GDM1 (cell line): ENCODE data around the gene TTF2.

ENCODE experiments used
- DNase-seq: peaks from one replicate; lab custom pipeline; 2025; lab: John Stamatoyannopoulos, UW

Gene TTF2

DNA sequence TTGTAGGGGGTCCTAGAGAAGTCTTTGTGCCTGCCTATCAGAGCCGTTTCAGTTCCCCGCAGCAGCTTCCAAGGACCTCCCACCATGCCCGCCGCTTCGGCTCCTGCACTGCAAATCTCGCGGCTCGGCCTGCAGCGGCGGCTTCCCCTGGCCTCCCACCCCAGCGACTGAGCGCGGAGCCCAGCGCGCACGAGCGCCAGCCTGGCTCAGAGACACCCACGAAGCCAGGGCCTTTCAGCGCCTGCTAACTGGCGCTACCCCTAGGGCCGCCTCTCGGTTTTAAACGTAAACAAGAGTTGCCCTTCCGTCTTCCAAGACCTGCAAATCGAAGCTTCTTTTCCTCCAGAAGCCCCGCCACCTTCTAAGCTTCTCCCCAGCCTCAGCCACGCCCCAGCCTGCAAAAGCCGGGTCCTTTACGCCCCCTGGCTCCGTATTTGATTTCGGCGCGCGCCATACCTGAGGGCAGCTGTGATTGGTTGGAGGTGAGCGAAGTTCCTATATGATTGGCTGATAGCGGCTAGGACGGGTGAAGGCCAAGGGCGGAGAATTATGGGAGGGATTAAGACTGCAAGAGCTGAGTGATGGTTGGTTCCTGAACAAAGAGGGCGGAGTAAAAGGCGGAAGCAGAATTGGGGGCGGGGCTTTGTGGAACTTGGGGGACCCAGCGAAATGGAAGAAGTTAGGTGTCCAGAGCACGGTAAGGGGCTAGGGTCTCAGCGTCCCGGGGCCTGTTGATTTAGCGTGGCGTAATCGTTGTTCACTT, at the start of gene TTF2:
TSS of gene TTF2 (plus strand) at position 649 of the 763 bp plus-strand sequence. CDS start at position 670, 21 bp downstream.
- DNase-seq: peak; percentile 98

DNA sequence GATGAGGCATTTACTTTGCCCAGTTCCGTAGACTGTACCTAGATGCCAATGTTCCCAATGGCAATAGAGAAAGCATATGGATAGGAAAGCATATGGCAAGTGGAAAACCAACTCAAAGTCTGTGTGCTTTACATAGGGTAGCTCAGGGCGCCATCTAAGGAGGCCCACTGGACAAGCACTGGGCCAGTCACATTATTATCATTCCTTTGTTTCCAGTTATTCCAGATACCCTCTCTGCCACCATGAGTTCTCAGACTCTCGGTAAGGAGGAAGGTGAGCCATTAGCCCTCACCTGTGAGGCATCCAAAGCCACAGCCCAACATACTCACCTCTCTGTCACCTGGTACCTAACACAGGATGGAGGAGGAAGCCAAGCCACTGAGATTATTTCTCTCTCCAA, 48.8 kb upstream of the TTF2 start:
- DNase-seq: no peak

DNA sequence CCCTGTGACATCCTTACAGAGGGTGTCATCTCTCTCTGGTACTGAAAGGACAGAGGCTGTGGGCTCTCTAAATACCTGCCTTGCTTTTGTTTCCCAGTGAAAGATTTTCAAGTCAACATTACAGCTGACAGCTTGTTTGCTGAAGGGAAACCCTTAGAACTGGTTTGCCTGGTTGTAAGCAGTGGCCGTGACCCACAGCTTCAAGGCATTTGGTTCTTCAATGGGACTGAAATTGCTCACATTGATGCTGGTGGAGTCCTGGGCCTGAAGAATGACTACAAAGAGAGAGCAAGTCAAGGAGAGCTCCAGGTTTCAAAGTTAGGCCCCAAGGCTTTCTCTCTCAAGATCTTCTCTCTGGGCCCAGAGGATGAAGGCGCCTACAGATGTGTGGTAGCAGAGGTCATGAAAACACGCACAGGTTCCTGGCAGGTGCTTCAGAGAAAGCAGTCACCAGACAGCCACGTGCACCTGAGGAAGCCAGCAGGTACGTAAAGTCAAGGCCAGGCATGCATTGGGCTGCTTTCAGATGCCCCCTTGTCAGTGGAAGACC, 46.7 kb upstream of the TTF2 start:
- DNase-seq: no peak

DNA sequence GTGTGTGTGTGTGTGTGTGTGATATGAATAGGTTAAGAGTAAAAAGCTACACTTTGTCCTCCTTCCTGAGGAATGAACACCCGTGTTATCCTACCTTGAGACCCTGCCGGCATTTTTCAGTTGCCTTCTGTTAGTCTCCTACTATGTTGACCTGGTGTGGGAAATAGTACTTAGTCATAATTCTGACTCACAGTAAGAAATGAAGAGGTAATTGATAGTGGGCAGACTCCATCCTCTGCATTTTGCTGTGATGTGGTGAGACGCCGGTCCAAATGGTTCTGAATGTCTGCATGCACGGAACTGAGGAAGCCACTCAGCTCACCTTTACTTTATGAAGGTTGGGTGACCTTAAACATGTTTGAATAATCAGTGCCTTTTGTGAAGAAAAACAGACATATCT, 45.9 kb upstream of the TTF2 start:
- no peak for DNase-seq

DNA sequence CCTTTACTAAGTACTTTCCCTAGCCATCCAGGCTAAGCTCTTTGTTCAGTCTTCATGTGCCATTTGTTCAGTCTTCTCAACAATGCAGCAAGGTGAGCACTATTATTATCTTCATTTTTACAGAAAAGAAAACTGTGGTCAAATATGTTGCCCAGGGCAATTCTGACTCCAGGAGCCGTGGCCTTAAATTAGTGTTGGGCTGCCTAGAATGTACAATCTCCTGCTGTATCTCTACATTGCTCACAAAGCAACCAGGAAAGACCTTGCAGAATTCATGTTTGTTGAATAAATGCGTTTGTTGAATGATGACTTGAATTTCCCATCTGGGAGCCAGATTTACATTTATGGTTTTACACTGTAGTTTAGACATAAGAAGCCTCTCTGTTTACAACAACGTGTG, 44.4 kb upstream of the TTF2 start:
- no peak for DNase-seq

DNA sequence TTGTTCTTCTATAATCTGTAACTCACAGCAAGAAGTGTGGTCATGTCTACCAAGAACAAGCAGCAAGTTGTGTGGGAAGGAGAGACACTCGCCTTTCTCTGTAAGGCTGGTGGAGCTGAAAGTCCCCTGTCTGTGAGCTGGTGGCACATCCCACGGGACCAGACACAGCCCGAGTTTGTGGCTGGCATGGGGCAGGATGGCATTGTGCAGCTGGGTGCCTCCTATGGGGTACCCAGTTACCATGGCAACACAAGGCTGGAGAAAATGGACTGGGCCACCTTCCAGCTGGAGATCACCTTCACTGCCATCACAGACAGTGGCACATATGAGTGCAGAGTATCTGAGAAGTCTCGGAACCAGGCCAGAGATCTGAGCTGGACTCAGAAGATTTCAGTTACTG, 43.1 kb upstream of the TTF2 start:
- DNase-seq: no peak

DNA sequence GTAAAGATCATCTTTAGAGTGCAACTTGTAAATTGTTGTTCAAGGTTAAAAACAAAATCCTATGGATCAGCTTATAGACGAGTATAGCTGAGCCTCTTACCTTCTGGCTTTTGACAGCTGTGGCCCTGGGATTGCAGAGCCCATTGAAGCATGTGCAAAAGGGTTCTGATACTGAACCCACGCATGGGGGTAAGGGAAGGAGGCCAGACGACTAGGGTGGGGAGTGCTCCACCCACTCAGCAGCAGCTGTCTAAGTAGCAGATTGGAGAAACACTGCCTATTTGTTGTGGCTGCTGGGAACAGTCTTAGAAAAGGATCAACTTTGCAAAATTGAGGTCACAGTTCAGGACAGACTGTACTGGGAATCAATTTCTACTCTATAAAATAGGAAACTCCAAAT, 42.5 kb upstream of the TTF2 start:
- no peak for DNase-seq

DNA sequence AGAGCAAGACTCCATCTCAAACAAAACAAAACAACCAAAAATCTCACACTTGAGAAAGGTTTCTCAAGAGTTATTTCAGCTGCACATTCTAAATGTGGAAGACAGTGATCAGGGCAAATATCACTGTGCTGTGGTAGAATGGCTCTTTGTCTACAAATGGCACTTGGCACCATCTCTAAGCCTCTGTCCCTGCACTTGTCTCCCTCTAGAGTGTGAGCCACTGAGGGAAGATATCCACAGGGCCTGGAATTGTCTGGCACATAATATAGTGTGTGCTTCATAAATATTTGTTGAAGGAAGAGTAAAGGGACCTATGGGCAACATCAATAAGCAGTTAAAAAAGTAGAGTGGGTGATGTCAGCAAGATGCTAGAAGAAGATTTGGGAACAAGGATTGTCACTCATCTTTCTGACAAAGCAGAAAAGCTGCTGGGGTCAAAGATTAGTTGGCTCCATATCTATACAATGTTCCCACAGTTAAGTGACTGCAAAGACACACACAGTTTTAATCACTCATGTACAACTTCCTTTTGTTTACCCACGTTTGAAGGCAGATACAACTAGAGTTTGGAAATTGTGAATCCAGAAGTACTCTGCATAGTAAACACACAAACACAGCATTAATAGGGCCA, 39.5 kb upstream of the TTF2 start:
- DNase-seq: no peak

DNA sequence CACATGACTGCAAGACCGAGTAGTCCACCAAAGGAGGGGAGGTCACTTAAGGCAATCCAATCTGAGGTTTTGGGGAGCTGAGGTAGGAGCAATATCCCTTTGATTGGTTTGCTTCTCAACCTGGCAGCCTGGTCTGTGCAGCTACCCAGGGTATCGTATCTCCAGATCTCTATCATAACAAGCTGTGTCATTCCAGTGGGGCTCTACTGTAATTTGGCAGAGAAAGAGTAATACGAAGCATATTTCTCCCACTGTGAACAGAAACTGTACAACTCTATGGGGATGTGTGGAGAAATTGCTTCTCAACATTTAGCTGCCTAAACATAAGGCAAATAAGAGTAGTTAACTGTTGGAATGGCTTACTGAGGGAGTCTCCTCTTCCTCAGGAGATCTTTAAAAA, 38.0 kb upstream of the TTF2 start:
- DNase-seq: no peak

DNA sequence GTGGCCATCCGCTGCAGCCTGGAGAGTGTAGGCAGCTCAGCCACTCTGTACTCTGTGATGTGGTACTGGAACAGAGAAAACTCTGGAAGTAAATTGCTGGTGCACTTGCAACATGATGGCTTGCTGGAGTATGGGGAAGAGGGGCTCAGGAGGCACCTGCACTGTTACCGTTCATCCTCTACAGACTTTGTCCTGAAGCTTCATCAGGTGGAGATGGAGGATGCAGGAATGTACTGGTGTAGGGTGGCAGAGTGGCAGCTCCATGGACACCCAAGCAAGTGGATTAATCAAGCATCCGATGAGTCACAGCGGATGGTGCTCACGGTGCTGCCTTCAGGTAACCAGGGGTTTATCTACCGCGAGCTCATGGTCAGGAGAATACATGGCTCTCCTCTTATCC, 34.6 kb upstream of the TTF2 start:
- no peak for DNase-seq

DNA sequence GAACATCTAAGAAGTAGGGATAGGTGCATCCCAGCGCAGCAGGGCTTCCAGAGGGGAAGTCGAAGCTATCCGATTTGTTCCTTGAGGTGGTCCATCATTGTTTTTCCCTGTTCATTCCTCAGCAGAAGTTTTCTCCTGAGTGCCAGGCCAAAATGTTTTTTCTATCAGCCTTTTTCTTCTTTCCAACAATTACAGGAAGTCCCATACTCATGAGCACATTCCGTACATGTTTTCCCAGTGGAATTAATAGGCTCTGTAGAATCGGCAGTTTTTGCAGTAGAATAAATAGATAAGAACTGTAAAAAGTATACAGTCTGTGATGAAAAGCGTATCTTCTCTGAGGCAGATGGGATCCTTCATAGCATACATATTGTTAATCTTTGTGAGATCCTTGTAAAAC, 33.8 kb upstream of the TTF2 start:
- DNase-seq: no peak

DNA sequence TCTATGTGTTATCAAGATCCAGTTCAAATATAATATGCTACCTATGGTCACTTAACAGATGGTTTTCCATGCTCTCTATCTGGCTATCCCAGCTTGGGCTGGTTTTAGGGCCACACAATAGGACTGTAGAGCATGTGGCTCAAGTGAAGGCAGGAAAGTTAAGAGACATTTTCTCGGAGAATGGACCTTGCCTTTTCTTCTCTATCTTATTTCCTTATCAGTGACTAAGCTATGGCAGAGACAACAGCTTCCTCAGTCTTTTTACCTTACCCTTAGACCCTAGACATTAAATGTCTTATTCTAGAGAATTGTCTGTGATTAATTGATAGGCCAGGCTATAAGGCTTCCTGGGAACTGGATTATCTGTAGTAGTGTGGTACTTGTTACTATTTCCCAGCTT, 30.4 kb upstream of the TTF2 start:
- DNase-seq: no peak

DNA sequence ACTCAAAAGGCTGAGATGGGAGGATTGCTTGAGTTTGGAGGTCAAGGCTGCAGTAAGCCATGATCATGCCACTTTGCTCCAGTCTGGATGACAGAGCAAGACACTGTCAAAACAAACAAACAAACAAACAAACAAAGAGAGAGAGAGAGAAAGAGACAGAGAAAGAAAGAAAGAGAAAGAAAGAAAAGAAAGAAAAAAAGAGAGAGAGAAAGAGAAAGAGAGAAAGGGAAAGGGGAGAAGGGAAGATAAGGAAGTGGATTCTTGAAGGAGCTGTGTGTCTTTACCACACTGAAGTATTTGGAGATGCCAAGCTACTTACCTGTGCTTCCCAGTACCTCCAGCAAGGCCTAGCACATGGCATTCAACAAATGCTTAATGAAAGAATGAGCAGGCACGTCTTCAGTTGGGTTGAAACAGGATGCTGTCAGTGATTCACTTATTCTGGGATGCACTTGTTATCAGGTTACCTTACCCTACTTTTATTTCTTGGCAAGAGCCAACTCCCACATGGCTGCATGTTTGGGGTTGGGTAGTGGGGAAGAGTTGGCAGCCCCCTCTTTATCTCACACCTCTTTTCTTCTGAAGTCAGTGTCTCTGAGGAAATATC, 29.8 kb upstream of the TTF2 start:
- DNase-seq: no peak

DNA sequence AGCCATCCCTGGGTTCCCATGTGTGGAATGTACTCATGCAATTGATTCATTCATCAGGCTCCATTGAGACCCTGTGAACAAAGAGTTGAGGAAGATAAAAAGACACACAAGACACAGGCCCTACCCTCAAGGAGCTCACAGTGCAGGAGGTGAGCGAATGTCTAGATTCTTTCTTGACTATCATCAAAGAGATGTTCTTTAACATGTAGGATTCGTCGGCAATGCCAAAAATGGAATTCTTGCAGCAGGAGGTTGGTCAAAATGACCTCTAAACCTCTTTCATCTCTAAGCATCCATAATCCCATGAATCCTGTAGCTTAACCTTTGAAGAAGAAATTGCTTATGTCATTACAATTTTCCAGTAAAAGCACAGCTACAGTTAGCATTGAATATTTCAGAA, 27.9 kb upstream of the TTF2 start:
- DNase-seq: no peak

DNA sequence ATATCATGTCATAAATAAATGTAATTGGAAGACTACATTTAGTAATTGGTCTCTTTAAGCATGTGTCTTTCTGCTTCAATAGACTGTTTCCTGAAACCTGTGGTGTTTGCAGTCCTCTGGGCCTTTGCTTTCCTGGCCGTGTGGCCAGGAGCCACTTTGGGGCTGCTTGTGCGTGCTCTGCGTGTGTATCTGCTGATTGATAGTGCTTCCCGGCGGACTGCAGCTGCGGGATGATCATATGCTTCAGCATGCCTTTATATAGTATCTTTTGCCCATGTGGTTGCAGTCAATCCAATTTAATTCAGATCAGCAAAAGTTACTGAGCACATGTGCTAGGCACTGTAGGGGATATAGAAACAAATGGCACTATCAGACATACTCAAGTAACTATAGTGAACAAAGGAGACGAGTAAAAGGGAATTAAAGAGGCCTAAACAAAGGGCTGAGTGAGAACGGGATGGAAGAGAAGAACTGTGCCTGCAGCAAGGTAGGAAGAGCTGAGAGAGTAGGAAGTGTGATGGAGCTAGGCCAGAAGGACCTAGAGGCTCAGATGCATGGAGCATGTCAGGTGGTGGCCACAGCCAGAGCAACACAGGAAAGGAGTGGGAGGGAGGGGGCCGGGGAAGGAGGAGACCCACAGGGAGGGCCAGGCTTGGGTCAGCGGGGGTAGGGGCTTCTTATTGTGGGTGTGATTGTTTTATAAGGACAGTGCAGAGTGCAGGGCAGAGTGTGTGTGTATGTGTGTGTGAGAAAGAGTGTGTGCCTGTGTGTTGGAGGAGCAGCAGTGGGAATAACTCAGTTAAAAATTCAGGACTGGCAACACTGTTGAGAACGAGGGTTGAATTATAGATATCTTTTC, 27.2 kb upstream of the TTF2 start:
- no peak for DNase-seq

DNA sequence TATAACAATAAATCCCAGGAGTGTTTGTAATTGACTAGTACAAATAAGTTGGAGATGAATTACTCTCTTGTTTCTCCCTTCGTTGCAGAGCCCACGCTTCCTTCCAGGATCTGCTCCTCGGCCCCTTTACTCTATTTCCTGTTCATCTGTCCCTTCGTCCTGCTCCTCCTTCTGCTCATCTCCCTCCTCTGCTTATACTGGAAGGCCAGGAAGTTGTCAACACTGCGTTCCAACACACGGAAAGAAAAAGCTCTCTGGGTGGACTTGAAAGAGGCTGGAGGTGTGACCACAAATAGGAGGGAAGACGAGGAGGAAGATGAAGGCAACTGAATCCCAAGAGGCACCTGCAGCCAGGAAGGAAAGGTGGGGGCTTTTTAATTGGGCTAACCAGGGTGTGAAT, 26.4 kb upstream of the TTF2 start:
- no peak for DNase-seq

DNA sequence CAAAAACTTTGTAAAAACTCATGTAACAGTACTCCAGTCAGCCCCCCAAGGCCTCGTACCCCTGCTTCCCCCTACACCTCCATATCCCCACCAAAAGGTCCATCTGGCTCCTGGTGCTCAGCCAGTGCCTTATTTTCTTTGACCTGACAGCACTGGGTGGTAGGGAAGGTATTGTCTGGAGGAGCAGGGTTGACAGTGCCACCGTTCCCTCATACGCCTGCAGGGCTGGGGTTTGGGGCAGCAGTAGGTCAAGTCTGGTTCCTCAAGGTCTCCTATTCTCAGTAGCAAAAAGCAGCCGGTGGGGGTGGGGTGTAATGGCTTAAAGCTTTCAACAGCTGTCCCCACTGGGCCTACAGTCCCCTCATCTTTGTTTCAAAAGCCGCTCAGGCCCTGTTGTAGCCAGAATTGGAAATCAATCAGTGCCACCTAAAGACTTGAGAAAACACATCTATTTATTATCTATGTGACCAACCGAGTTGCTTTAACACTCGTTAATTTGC, 25.3 kb upstream of the TTF2 start:
- DNase-seq: no peak

DNA sequence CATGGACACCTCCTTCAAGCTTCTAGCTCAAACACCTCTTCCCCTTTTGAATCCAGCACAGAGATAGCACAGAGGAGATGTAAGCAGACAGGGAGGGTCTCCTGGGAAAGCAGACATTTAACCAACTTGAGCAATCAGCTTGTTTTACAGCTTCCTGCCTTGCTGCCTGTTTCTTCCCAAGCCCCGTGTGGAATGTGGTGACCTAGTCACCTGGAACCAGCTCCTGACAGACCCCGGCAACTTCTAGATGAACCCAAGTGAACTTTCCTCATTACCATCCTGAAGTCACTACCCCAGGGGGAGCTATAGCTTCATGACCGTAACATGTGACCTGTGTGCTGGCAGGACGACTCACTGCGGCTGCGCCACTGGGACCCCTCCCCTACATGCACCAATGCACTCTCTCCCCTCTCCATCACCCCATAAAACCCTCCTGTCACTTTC, 24.1 kb upstream of the TTF2 start:
- DNase-seq: no peak

DNA sequence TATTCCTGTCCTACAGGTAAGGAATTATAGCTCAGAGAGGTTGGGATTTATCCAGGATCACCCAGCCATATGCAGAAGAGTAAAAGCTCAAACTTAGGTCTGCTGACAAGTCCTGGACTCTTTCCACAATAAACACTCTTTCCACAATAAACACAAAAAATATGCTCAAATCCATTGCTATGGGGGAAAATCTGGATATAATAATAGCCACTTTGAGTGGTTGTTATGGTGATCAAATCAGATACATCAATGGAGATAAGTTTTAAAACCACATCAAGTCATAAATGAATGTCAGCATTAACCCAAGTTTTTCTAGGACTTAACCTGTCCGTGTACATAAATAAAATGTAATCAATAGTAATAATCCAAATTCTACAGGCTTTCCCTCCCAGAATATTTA, 22.3 kb upstream of the TTF2 start:
- DNase-seq: no peak

DNA sequence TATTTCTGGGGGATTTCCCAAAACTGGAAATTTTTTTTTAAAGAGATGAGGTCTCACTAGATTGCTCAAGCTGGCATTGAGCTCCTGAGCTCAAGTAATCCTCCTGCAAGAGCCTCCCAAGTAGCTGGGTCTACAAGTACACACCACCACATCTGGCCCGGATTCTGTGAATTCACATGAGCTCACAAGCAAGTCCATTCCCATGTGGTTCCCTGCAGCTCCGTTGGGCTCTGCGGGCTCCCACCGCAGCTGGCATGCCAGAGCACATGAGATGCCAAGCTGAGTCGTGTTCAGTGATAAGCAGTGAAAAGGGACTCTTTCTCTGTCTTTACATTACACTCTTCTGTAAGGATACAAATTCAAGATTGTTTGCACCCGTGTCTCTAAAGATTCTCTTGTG, 21.9 kb upstream of the TTF2 start:
- no peak for DNase-seq

DNA sequence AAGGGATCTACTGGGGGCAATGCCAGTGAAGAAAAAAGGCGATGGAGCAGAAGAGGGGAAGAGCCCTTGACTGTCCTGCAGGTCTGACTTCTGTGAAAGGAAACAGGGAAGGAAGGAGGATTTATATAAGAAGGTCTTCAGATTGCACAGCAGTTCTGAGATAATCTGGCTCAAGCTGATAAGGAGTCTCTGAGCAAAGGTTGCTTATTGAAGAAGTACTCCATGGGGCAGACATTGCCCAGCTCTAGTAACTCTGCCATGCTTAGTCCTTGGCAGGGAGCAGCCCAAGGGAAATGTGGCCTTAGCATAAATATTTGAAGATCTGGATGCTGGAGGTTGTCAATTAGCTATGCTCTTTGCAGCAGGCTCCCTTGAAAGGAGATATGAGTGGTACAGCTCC, 15.9 kb upstream of the TTF2 start:
- DNase-seq: no peak

DNA sequence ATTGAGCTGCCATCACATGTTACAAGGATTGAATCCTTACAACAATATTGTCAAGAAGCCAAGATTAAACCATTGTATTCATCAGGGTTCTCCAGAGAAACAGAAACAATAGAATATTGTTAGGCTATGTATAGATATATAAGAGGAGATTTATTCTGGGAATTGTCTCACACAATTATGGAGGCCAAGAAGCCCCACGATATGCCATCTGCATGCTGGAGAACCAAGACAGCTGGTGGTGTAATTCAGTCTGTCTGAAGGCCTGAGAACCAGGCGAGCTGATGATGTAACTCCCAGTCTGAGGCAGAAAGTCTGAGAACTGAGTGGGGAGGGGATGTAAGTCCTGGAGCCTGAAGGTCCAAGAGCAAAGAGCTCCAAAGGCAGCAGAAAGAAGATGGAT, 14.5 kb upstream of the TTF2 start:
- DNase-seq: no peak
